HEK293 (cell line): ENCODE measurements around the gene COL12A1.

ENCODE experiments used
- CTCF ChIP-seq: fragments of 450-650 bp; formaldehyde crosslinking; IDR thresholded peaks from 2 replicates; pipeline ENCODE4 v1.5.1; 2016; ENCODE audit warnings: missing biosample characterization, missing genetic modification characterization
- GLIS1 ChIP-seq: fragments of 450-650 bp; formaldehyde crosslinking; IDR thresholded peaks from 2 replicates; pipeline ENCODE4 v1.5.1; 2016; ENCODE audit warnings: missing biosample characterization, missing genetic modification characterization
- PRDM4 ChIP-seq: fragments of 450-650 bp; formaldehyde crosslinking; IDR thresholded peaks from 2 replicates; pipeline ENCODE4 v1.5.1; 2017; ENCODE audit warnings: missing biosample characterization, missing genetic modification characterization
- TCF7L2 ChIP-seq: IDR thresholded peaks from 2 replicates; pipeline ENCODE4 v1.6.1; 2011; ENCODE audit warnings: low read depth, mild to moderate bottlenecking, inconsistent platforms, low read length, moderate library complexity, borderline replicate concordance
- WT1 ChIP-seq: fragments of 450-650 bp; formaldehyde crosslinking; IDR thresholded peaks from 2 replicates; pipeline ENCODE4 v1.5.1; 2016; ENCODE audit warnings: missing biosample characterization, missing genetic modification characterization
- YY1 ChIP-seq: fragments of 450-650 bp; formaldehyde crosslinking; IDR thresholded peaks from 2 replicates; pipeline ENCODE4 v1.5.1; 2018; ENCODE audit warnings: missing biosample characterization, missing genetic modification characterization
- ZNF26 ChIP-seq: fragments of 450-650 bp; formaldehyde crosslinking; IDR thresholded peaks from 2 replicates; pipeline ENCODE4 v1.5.1; 2016; ENCODE audit warnings: missing biosample characterization, missing genetic modification characterization
- ZNF362 ChIP-seq: fragments of 450-650 bp; formaldehyde crosslinking; IDR thresholded peaks from 2 replicates; pipeline ENCODE4 v1.5.1; 2016; ENCODE audit warnings: missing biosample characterization, missing genetic modification characterization
- ZNF645 ChIP-seq: fragments of 450-650 bp; formaldehyde crosslinking; IDR thresholded peaks from 2 replicates; pipeline ENCODE4; 2016; ENCODE audit warnings: missing biosample characterization, missing genetic modification characterization
- ZNF777 ChIP-seq: fragments of 450-650 bp; formaldehyde crosslinking; IDR thresholded peaks from 2 replicates; pipeline ENCODE4 v1.5.1; 2017; ENCODE audit warnings: missing biosample characterization, missing genetic modification characterization, borderline replicate concordance
- ZNF792 ChIP-seq: fragments of 450-650 bp; formaldehyde crosslinking; IDR thresholded peaks from 2 replicates; pipeline ENCODE4 v1.5.1; 2016; ENCODE audit warnings: missing biosample characterization, missing genetic modification characterization

GRCh38 chr6:75211920-75212590, 6.2 kb upstream of the COL12A1 start:
- no peak for TF ChIP-seq PRDM4
- no peak for TF ChIP-seq CTCF (tag by site-specific recombination)
- TF ChIP-seq ZNF26 (tag by site-specific recombination) = no peak
- no peak for TF ChIP-seq ZNF645
- TF ChIP-seq GLIS1 (tag by site-specific recombination) = no peak
- TF ChIP-seq WT1 (tag by site-specific recombination) = no peak
- TF ChIP-seq ZNF777 (tag by site-specific recombination) = no peak
- TF ChIP-seq ZNF792 (tag by site-specific recombination) = no peak
- no peak for TF ChIP-seq YY1 (tag by site-specific recombination)
- no peak for TF ChIP-seq TCF7L2
- no peak for TF ChIP-seq ZNF362 (tag by site-specific recombination)
